Stimulated activated CD4-positive, alpha-beta T cell treated with anti-CD3 and anti-CD28 coated beads, Interleukin-15, amount 100 ng/mL, for 48 hours (primary cell): Measurements from ENCODE around the gene PAAF1.

Experiments
- DNase-seq, 2 donors: peaks; one replicate each; pipeline ENCODE4 v3.0.0-alpha.2; 2020; ENCODE audit warnings: low read depth in 2 of 2

PAAF1 gene

GRCh38 chr11:73945396-73945795, 68.6 kb downstream of the PAAF1 start:
- no peak for DNase-seq

- DNase-seq, result no peak
These were observed 70.1 kb downstream of the PAAF1 start for GRCh38 chr11:73946798-73947458.

- DNase-seq, result no peak
These were observed 72.4 kb downstream of the PAAF1 start for GRCh38 chr11:73949246-73949645.

DNA sequence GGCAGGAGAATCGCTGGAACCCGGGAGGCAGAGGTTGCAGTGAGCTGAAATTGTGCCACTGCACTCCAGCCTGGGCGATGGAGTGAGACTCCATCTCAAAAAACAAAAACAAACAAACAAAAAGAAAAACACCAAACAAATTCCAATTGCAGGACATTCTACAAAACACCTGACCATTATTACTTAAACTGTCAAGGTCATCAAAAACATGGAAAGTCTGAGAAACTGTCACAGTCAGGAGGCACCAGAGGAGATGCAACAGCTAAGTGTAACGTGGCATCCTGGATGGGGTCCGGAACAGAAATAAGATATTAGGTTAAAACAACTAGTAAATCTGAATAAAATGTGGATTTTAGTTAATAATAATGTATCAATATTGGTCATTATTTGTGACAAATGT, 73.1 kb downstream of the PAAF1 start:
- DNase-seq, result no peak

DNA sequence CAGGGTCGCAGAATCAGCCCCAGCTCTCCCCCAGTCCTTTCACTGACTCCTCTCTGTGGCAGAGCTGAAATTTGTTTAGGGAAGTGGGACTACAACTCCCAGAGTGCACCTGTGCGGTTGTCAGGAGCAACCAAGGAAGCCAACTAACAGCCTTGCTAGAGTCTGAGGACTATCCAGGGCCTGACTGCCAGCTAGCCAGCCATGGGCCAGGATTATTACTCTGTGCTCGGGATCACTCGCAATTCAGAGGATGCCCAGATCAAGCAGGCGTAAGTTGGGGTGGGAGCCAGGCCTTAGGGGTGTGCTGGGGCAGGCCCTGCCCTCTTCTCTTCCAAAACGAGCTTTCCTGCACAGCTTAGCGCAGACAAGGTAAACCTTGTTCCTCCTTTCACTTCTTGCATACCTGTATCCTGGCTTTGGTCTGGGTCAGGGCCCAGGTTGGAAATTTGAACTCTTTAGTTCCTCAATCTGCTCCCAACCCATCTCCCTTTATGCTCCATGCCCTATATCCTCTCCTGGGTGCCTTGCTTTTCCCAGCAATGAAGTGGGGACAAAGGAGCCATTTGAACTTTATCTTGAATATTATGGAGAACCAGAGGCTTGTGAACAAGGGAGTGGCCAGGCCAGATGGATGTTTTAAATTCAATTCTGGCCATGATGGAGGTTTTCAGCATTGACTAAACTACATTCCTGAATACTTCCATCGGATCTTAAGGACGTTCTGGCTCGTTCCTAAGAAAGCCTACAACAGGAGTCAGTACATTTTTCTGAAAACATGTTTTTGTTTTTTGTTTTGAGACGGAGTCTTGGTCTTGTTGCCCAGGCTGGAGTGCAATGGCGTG, 74.3 kb downstream of the PAAF1 start, which contains the start of gene DNAJB13:
Gene DNAJB13 (plus strand): TSS at position 158 of the 842 bp plus-strand sequence. CDS start 44 bp downstream, at position 202.
- DNase-seq, result no peak

DNA sequence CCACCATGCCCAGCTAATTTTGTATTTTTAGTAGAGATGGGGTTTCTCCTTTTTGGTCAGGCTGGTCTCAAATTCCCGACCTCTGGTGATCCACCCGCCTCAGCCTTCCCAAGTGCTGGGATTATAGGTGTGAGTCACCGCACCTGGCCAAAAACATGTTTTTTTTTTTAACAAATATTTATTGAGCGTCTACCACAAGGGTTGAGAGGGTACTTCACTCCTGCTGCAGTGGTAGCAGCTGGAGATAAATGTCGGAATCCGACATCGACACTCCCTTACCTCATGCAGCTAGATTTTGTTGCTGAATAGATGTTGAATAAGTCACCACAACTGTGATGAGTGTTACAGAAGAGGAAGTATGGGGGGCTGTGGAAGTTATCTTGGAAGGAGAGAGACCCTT, 75.0 kb downstream of the PAAF1 start:
- DNase-seq, result no peak

DNA sequence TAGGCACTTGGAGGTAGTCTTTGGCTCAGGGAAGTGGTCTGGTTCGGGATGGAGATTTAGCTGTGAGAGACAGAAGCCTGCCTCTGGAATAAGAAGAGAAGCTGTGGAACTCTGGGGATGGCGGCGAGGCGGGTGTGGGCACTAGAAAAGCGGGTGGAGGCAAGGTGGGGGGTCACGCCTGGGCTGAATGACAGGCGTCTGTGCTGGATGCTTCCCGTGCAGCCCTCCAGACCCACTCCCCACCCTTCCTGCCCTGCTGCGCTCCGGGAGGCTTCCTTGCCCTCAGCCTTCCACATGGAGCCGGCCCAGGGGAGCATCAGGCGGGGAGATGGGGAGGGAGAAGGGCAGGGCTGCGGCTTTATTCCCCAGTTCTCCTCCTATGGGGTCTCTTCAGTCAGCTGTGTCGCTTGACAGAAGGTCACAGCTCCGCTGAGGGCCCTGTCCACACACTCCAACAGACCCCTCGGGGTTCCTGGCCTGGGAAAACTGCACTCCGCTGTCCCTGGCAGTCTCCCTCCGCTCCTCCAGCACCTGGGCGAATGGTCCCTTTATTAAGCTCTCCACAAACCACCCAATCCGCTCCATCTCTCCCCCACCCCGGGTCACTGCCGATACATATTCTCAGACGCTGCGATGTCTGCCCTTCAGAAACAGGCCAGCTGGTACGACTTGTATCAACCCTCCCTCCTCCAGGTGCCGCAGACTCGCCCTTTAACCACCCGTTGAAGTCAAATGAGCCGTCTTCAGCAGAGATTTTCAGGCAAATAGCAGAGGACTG, 80.3 kb downstream of the PAAF1 start:
- no peak for DNase-seq

- DNase-seq, result no peak
These were observed 81.0 kb downstream of the PAAF1 start for GRCh38 chr11:73957654-73958361.

DNA sequence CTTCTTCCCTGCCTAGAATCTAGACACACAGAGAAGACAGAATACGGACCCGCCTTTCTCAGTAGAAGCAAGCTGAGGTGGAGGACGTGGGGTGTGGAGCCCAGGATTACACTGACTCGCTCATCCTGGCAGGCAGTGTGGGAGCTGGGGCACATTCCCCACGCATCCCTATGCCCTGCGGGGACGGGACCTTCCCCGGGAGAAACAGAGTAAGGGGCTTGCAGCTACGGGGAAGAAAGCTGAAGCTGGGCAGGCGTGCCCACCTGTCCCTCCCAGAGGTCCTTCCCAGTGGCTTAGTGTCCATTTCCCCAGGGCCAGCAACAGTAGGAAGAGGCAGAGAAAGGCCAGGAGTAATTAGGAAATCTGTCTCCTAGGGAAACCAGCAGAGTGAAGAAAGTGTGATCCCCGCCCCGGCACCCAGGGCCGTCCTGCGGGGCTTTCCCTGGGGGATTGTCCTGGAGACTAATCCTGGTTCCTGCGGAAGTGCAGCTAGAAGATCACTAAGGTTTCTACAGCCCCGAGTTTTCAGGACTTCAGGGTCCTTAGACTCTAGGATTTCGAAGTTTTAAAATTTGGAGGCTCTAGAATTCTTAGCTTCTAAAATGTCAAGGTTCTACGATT, 81.8 kb downstream of the PAAF1 start:
- DNase-seq, result no peak

GRCh38 chr11:73961321-73961720, 84.5 kb downstream of the PAAF1 start:
- DNase-seq, result no peak

DNA sequence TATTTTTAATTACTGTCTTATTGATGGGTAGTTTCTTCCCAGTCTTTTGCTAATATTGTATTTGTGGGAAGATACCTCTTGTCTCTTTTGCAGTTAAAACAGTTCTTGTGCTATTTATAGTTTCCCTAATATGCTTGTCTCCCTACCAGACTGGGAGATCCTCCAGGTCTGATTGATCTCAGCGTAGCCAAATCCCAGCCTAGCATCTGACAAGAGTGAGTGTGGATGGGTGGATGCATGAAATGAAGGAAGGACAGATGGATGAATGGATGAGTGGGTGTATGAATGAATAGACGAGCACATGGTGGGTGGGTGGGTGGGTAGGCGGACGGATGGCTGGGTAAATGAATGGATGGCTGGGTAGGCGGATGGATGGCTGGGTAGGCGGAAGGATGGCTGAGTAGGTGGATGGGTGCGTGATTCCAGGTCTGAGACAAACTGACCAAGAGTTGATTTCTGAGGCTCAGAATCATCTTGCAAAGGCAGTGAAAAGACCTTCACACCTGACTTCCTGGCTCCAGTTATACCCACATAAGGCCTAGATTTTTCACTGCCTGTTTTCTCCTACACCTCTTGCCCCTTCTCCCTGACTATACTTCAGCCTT, 85.4 kb downstream of the PAAF1 start:
- DNase-seq, result no peak

GRCh38 chr11:73963861-73964260, 87.1 kb downstream of the PAAF1 start:
- DNase-seq, result no peak

- DNase-seq, result no peak
These were observed 88.4 kb downstream of the PAAF1 start for GRCh38 chr11:73965076-73965763.

DNA sequence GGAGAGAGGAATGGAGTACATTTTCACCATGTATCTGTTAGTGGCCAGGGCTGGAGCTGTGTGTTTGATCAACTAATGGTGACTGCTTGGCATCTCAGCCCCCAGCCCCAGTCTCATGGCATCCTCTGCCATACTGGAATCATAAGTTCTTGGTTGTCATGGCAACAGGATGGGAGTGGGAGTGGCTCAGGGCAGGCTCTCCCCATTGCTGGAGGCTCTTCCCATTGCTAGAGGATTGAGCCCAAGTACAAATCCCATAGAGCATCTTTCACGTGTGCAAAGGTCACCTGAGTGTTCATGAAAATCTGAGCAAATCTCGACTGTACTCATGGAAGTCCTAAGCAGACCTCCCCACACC, 88.9 kb downstream of the PAAF1 start:
- no peak for DNase-seq

DNA sequence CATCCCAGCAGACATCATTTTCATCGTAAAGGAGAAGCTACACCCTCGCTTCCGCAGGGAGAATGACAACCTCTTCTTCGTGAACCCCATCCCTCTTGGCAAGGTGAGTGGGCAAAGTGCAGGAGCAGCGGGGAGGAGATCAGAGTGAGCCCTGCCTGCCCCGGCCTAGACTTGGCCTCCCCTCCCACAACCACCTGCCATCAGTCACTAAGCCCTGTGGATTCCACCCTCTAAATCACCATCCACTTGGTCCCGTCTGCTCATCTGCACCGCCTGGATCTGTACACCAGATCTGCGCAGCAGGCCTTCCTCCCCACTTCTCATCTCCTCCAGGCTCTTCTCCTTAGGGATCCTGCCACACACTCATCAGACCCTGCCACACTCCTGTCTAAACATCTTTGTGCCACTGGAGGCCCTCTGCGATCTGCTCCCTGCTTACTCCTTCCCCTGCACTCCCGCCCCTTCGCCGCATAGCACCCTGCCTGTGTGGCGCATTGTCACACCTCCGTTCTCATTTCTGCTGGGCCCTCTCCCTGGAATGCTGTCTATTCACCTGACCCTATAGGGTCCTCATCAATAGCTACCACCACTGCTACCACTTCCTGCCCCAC, 91.7 kb downstream of the PAAF1 start:
- no peak for DNase-seq

- no peak for DNase-seq
These were observed 92.3 kb downstream of the PAAF1 start for GRCh38 chr11:73969091-73969490.

DNA sequence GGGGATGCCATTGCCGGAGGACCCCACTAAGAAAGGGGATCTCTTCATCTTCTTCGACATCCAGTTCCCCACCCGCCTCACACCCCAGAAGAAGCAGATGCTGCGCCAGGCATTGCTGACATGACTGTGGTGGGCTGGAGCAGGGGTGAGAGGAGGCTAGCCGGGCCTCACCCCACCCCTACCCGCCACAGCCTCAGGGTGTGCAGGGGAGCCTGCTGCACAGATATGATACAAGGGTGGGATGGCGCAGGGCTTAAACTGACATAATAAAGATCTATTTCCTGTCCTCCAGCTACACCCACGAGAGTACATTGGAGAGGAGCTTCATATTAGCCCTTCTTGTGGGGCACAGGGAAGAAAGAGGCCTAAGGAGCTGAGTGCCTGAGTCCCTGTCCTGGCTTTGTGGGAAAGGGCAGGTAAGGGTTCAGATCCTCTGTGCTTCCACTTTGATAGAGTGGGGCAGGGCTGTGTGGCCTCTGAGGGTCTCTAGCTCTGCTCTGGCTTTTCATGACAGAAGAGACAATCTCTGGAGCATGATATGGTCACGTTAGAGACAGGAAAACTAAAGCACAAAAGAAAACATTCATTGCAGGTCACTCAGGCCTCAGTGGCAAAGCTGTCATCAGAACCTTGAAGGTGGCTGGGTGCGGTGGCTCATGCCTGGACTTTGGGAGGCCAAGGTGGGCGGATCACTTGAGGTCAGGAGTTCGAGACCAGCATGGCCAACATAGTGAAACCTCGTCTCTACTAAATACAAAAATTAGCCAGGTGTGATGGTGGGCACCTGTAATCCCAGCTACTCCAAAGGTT, 93.4 kb downstream of the PAAF1 start:
- DNase-seq, result no peak

DNA sequence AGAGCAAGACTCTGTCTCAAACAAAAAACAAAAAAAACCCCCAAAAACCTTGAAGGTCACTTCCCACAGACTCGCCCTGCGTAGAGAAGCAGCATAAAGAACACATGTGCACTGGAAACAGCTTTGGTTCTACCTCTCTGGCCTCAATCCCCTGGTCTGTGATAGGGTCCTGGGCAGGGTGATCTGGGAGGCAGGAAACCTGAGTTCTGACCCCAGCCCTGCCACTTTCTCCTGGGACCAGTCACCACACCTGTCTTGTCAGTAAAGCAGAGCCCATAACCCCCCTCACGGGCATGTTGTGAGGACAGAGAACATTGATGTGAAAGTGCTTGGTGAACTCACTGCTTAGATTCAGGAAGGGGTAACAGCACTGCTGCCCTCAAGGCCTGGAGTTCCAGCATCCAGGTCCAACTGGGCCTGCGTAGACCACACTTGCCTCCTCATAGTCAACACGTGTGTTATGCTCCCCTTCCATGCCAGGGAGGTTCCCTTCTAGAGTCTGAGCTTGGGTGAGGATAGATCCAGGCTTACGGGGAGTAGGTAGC, 94.4 kb downstream of the PAAF1 start:
- no peak for DNase-seq

GRCh38 chr11:73972187-73972586, 95.4 kb downstream of the PAAF1 start:
- DNase-seq, result no peak
